PC-3 (cell line): ENCODE measurements around the gene ZNF438. TPM values are rescaled to one million over a fixed set of nuclear protein-coding genes. Genes with fewer than 3 reads are reported as not detected.

Source experiments
- ATAC-seq: fragments of 200-7000 bp; cut with Tn5 transposase; 2 replicates; pipeline ENCODE4 v1.9.1; 2020; ENCODE audit warnings: mild to moderate bottlenecking, moderate library complexity
- BruUV-seq: library from RNA; stranded (reverse); fragments of 400-500 nt; replicated peaks from 2 replicates; lab custom pipeline; 2021; lab: Mats Ljungman, UMichigan
- CTCF ChIA-PET: fragments of 300-600 bp; sonication (Branson Sonifier 250); formaldehyde crosslinking; loops from one replicate; lab custom pipeline; 2022; ENCODE audit warnings: antibody characterized with exemption; lab: Charles Lee
- POLR2A ChIA-PET: fragments of 300-600 bp; sonication (Branson Sonifier 250); formaldehyde crosslinking; loops from one replicate; lab custom pipeline; 2022; ENCODE audit warnings: antibody characterized with exemption; ENCODE audit not compliant: unreplicated experiment; lab: Charles Lee
- DNase-seq: peaks from one replicate; pipeline ENCODE4 v3.0.0-alpha.2; 2015
- H2AFZ ChIP-seq: fragments of 300-600 bp; sonication (generic); 2 replicates; pipeline ENCODE4 v1.6.0; 2016; ENCODE audit warnings: antibody characterized with exemption, low read length
- H3F3A ChIP-seq: fragments of 300-600 bp; sonication (generic); one replicate; pipeline ENCODE4 v1.6.0; 2017; ENCODE audit warnings: antibody characterized with exemption, low read length, control low read depth, mild to moderate bottlenecking; ENCODE audit not compliant: unreplicated experiment
- H3K27ac ChIP-seq: fragments of 300-600 bp; sonication (generic); 2 replicates; pipeline ENCODE4 v1.5.1; 2016; ENCODE audit warnings: mild to moderate bottlenecking, low read length
- H3K27me3 ChIP-seq: fragments of 300-600 bp; sonication (generic); 2 replicates; pipeline ENCODE4 v1.6.1; 2016; ENCODE audit warnings: low read length, mixed read lengths
- H3K36me3 ChIP-seq: fragments of 300-600 bp; sonication (generic); 2 replicates; pipeline ENCODE4 v1.6.1; 2016; ENCODE audit warnings: low read depth, mixed run types, low read length, mixed read lengths
- H3K4me1 ChIP-seq: fragments of 300-600 bp; sonication (generic); 2 replicates; pipeline ENCODE4 v1.5.1; 2016; ENCODE audit warnings: low read length; ENCODE audit not compliant: insufficient read depth
- H3K4me2 ChIP-seq: fragments of 300-600 bp; sonication (generic); 2 replicates; pipeline ENCODE4 v1.6.0; 2016; ENCODE audit warnings: low read length
- H3K4me3 ChIP-seq: fragments of 300-600 bp; sonication (generic); 2 replicates; pipeline ENCODE4 v1.5.1; 2016; ENCODE audit warnings: mild to moderate bottlenecking, low read length, mixed read lengths
- H3K79me2 ChIP-seq: fragments of 300-600 bp; sonication (generic); 2 replicates; pipeline ENCODE4 v1.6.1; 2017; ENCODE audit warnings: low read length, mixed read lengths
- H3K9ac ChIP-seq: fragments of 300-600 bp; sonication (generic); 2 replicates; pipeline ENCODE4 v1.6.0; 2016; ENCODE audit warnings: mild to moderate bottlenecking, low read length
- H3K9me2 ChIP-seq: fragments of 300-600 bp; sonication (generic); replicated peaks from 2 replicates; pipeline ENCODE4 v1.6.1; 2016; ENCODE audit warnings: mixed run types, low read length, mixed read lengths
- H3K9me3 ChIP-seq: fragments of 300-600 bp; sonication (generic); 2 replicates; pipeline ENCODE4 v1.6.1; 2016; ENCODE audit warnings: low read length, mixed read lengths
- H4K20me1 ChIP-seq: fragments of 300-600 bp; sonication (generic); 2 replicates; pipeline ENCODE4 v1.6.1; 2016; ENCODE audit warnings: low read length, mixed read lengths
- CTCF ChIP-seq: fragments of 300-600 bp; sonication (generic); conservative IDR thresholded peaks from 2 replicates; pipeline ENCODE4 v1.5.1; 2017; ENCODE audit warnings: antibody characterized with exemption, low read depth, mild to moderate bottlenecking, low read length
- EZH2 ChIP-seq: fragments of 300-600 bp; sonication (generic); IDR thresholded peaks from one replicate; pipeline ENCODE4 v1.6.1; 2017; ENCODE audit warnings: antibody characterized with exemption, mild to moderate bottlenecking, low read length; ENCODE audit not compliant: unreplicated experiment
- EZH2phosphoT487 ChIP-seq: fragments of 300-600 bp; sonication (generic); IDR thresholded peaks from 2 replicates; pipeline ENCODE4 v1.6.1; 2018; ENCODE audit warnings: mild to moderate bottlenecking, antibody characterized with exemption, low read length, borderline replicate concordance
- intact Hi-C: fragments of 100-400 bp; cut with micrococcal nuclease; formaldehyde crosslinking; loops from 2 replicates; pipeline ENCODE4 v1.9.0; 2023
- total RNA-seq: library from RNA; depleted of rRNA; stranded (reverse); fragments of >200 nt; gene quantifications from 2 replicates; pipeline ENCODE4 v1.2.3, GENCODE V29; 2014

Gene ZNF438
- total RNA-seq, 1 experiment from 2014 or later: 0.98 TPM

GRCh38 chr10:30992681-30993080 is 39.0 kb downstream of the ZNF438 start:
- no peaks in the 10 kb centered on the region; the same call in 1 of the 2 replicates for H3K36me3 ChIP-seq
- no peaks in the 10 kb centered on the region for H4K20me1 ChIP-seq
- ATAC-seq (no peak), DNase-seq (no peak)
- no peak overlapping the region for H3K4me3 ChIP-seq
- no peaks in the 10 kb centered on the region for H3K9me3 ChIP-seq
- H3K9ac ChIP-seq: no peak overlapping the region
- no peak overlapping the region for H3K4me2 ChIP-seq
- ChIA-PET POLR2A (no interaction called here), CTCF (no interaction called here)
- no peak overlapping the region for H2AFZ ChIP-seq
- no peaks in the 10 kb centered on the region for H3K27me3 ChIP-seq
- intact Hi-C loops: no loop called here
- no peaks in the 10 kb centered on the region for H3K79me2 ChIP-seq
- H3K4me1 ChIP-seq: no peaks in the 10 kb centered on the region
- H3K9me2 ChIP-seq: no peaks in the 10 kb centered on the region
- H3K27ac ChIP-seq: no peak overlapping the region
- no peaks in the 10 kb centered on the region for H3F3A ChIP-seq
- no TSS peak for BruUV-seq
- no peak for TF ChIP-seq CTCF
- TF ChIP-seq EZH2phosphoT487: no peak
- TF ChIP-seq EZH2: no peak

- BruUV-seq: no TSS peak
- DNase-seq (no peak), ATAC-seq (no peak)
- ChIA-PET CTCF (no interaction called here), POLR2A (no interaction called here)
- TF ChIP-seq EZH2phosphoT487 (no peak), CTCF (no peak), EZH2 (no peak)
- no peaks in the 10 kb centered on the region for H3K9me3 ChIP-seq
- H3K27me3 ChIP-seq: no peaks in the 10 kb centered on the region
- H4K20me1 ChIP-seq: no peaks in the 10 kb centered on the region
- no peak overlapping the region for H3K4me3 ChIP-seq
- H3K79me2 ChIP-seq: no peaks in the 10 kb centered on the region
- intact Hi-C loops: no loop called here
- H3K4me2 ChIP-seq: no peak overlapping the region
- peaks cover 3% of the 10 kb centered on the region for H3K4me1 ChIP-seq
- no peaks in the 10 kb centered on the region for H3F3A ChIP-seq
- H3K9me2 ChIP-seq: no peaks in the 10 kb centered on the region
- H3K9ac ChIP-seq: no peak overlapping the region
- no peak overlapping the region for H2AFZ ChIP-seq
- no peaks in the 10 kb centered on the region; the same call in 1 of the 2 replicates for H3K36me3 ChIP-seq
- no peak overlapping the region for H3K27ac ChIP-seq
Observed at GRCh38 chr10:30991647-30992011, 40.0 kb downstream of the ZNF438 start.

- H3K4me1 ChIP-seq: peaks cover 9% of the 10 kb centered on the region
- ChIA-PET POLR2A (no interaction called here), CTCF (no interaction called here)
- no TSS peak for BruUV-seq
- no peak overlapping the region for H2AFZ ChIP-seq
- no peaks in the 10 kb centered on the region; the same call in 1 of the 2 replicates for H3K36me3 ChIP-seq
- H3K27ac ChIP-seq: no peak overlapping the region
- H3K9me2 ChIP-seq: no peaks in the 10 kb centered on the region
- no peak for ATAC-seq
- TF ChIP-seq CTCF: no peak
- TF ChIP-seq EZH2: no peak
- TF ChIP-seq EZH2phosphoT487: no peak
- H3K9me3 ChIP-seq: no peaks in the 10 kb centered on the region
- no peaks in the 10 kb centered on the region for H3K79me2 ChIP-seq
- H3K9ac ChIP-seq: no peak overlapping the region
- H3F3A ChIP-seq: no peaks in the 10 kb centered on the region
- no peak for DNase-seq
- no peaks in the 10 kb centered on the region for H4K20me1 ChIP-seq
- no peaks in the 10 kb centered on the region for H3K27me3 ChIP-seq
- intact Hi-C loops: no loop called here
- no peak overlapping the region for H3K4me3 ChIP-seq
- no peak overlapping the region for H3K4me2 ChIP-seq
Observed at GRCh38 chr10:30990971-30991646, 40.6 kb downstream of the ZNF438 start.
